T-cell (primary cell): Measurements from ENCODE around the gene PIP4K2C. TPM values are rescaled to one million over a fixed set of nuclear protein-coding genes. Genes with fewer than 3 reads are reported as not detected.

ENCODE experiments used
- ATAC-seq, 4 experiments: fragments of 200-7000 bp in 3 of 4; fragments of 150-1000 bp in 1 of 4; cut with Tn5 transposase; replicated peaks in 1 of 4; 1 replicate in 3 of 4; 2 replicates in 1 of 4; pipeline ENCODE4 v1.10.0; 2021; ENCODE audit warnings: moderate library complexity in 3 of 4, mild to moderate bottlenecking in 2 of 4, moderate number of reproducible peaks in 1 of 4
- CTCF ChIA-PET, 2 donors: fragments of 300-600 bp; sonication (Branson Sonifier 250); formaldehyde crosslinking; loops; one replicate each; lab custom pipeline; 2022; ENCODE audit warnings: antibody characterized with exemption in 2 of 2; lab: Charles Lee
- POLR2A ChIA-PET, 2 donors: fragments of 300-600 bp; sonication (Branson Sonifier 250); formaldehyde crosslinking; loops; one replicate each; lab custom pipeline; 2022; ENCODE audit warnings: antibody characterized with exemption in 2 of 2; lab: Charles Lee
- DNase-seq, 35 experiments: peaks; one replicate each; pipeline versions ENCODE4 v3.0.0 to v3.0.0-alpha.2; 2013 to 2023
- H3K27ac ChIP-seq: one replicate; pipeline ENCODE4 v1.5.1; 2013; ENCODE audit warnings: low read length
- H3K27me3 ChIP-seq, 2 experiments: replicated peaks in 1 of 2; 1 replicate in 1 of 2; 2 replicates in 1 of 2; pipeline versions ENCODE4 v1.6.1 to v1.7.0; 2013; ENCODE audit warnings: low read length in 1 of 2, mixed read lengths in 1 of 2; ENCODE audit not compliant: control insufficient read depth in 2 of 2, insufficient read depth in 2 of 2; ENCODE audit errors: extremely low read depth in 1 of 2
- H3K36me3 ChIP-seq, 2 donors: 1 replicate in 1 of 2; 2 replicates in 1 of 2; pipeline versions ENCODE4 v1.6.1 to v1.7.0; 2013; ENCODE audit warnings: low read length in 1 of 2; ENCODE audit not compliant: control insufficient read depth in 2 of 2, insufficient read depth in 1 of 2; ENCODE audit errors: extremely low read depth in 1 of 2
- H3K4me1 ChIP-seq, 2 experiments: 1 replicate in 1 of 2; 2 replicates in 1 of 2; pipeline versions ENCODE4 v1.6.1 to v1.7.0; 2013; ENCODE audit warnings: low read length in 2 of 2, mixed read lengths in 1 of 2; ENCODE audit not compliant: insufficient read depth in 2 of 2, control insufficient read depth in 1 of 2; ENCODE audit errors: extremely low read depth in 1 of 2
- H3K4me3 ChIP-seq, 2 donors: 1 replicate in 1 of 2; 2 replicates in 1 of 2; pipeline versions ENCODE4 v1.5.1 to v1.7.0; 2013; ENCODE audit warnings: mild to moderate bottlenecking in 2 of 2, low read length in 1 of 2, moderate library complexity in 1 of 2; ENCODE audit not compliant: control insufficient read depth in 1 of 2; ENCODE audit errors: extremely low read depth in 1 of 2
- H3K9me3 ChIP-seq: 2 replicates; pipeline ENCODE4 v1.7.0; 2013
- H3K27ac Mint-ChIP-seq, 2 donors: one replicate each; pipeline ENCODE4 v1.8.0; 2020 to 2021; ENCODE audit warnings: mild to moderate bottlenecking in 2 of 2, mixed read lengths in 2 of 2
- H3K27me3 Mint-ChIP-seq, 2 donors: one replicate each; pipeline ENCODE4 v1.8.0; 2021 to 2022; ENCODE audit warnings: mixed read lengths in 2 of 2
- H3K36me3 Mint-ChIP-seq: one replicate; pipeline ENCODE4 v1.8.0; 2021; ENCODE audit warnings: mixed read lengths
- H3K4me1 Mint-ChIP-seq, 3 donors: one replicate each; pipeline ENCODE4 v1.8.0; 2020 to 2022; ENCODE audit warnings: mixed read lengths in 3 of 3, mild to moderate bottlenecking in 1 of 3
- H3K4me3 Mint-ChIP-seq, 3 donors: one replicate each; pipeline ENCODE4 v1.8.0; 2020 to 2022; ENCODE audit warnings: mild to moderate bottlenecking in 3 of 3, mixed read lengths in 3 of 3, moderate library complexity in 3 of 3
- H3K9me3 Mint-ChIP-seq, 3 donors: one replicate each; pipeline ENCODE4 v1.8.0; 2020 to 2022; ENCODE audit warnings: mixed read lengths in 3 of 3
- WGBS: methylation state at CpG from one replicate; pipeline ENCODE4 v1.1.5; 2013; ENCODE audit warnings: missing lambda C conversion rate; ENCODE audit not compliant: insufficient coverage; 5-methylcytosine and 5-hydroxymethylcytosine counted together
- total RNA-seq, 35 experiments: library from RNA in 6 of 35; stranded (reverse) in 6 of 35; fragments of 120-200 nt in 1 of 35; gene quantifications; one replicate each; pipeline versions ENCODE4 v1.2.1 to v1.2.4 and lab custom pipeline; 2013 to 2026

Gene PIP4K2C
- total RNA-seq, 5 donors from 2014 or later (not counting 1 experiment from before 2014, with no cell fraction given) = 21.7 to 30.9 (median 27.9) TPM

DNA sequence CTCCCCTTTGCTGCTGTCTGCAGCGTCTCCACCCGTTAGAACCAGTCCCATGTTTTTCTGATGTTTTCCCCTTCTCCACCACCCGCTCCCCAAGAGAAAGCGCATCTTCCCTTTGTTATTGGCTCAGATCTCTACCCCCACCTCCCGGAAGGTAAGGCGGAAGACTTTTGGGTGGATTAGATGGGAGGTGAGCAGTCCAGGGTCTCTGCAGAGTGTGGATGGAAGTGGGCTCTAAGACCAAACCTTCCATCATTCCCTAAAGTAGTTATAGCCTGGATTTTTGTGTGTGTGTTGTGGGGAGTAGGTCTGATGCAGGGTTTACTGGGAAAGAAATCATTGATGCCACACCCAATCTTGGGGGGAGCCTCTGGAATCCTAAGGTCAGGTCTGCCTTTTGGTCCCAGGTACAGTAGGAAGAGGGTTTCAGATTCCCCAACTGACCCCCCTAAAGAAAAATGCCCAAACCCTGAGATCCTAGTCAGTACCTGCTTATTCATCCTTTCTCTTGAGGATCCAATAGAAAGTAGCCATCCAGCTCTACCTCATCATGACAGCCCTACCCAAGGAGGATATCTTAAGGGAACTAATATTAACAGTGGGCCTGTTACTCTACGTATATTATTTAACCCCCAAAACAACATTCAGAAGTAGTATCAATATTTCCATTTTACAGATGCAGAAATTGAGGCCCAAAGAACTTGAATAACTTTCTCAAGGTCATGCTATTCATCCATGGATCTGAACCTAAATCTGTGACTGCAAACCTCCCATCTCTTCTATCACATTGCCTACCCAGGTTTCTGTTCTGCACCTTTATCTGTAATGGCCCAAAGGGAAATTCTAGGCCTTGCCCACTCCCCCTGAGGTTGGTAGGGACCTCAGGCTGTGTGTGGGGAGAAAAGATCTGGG is 40.1 kb upstream of the PIP4K2C start:
- peaks cover 27 to 31% (median 30%) of the 10 kb centered on the region in 3 donors for H3K4me1 Mint-ChIP-seq
- no peaks in the 10 kb centered on the region for H3K9me3 Mint-ChIP-seq
- H3K27me3 Mint-ChIP-seq = peaks cover 0 to 9% of the 10 kb centered on the region in 2 donors
- H3K9me3 ChIP-seq = no peaks in the 10 kb centered on the region
- 93% methylated on average over 2 of the region's 7 CpGs for WGBS
- ATAC-seq (no peak), DNase-seq (no peak)
- H3K4me1 ChIP-seq = peaks cover 7 to 22% of the 10 kb centered on the region in 2 experiments
- peak overlapping the region; percentile 55 to 68 (median 66) for H3K4me3 Mint-ChIP-seq
- H3K27ac ChIP-seq = no peak overlapping the region
- no peak overlapping the region for H3K27ac Mint-ChIP-seq
- POLR2A ChIA-PET = no interaction called here
- CTCF ChIA-PET = no interaction called here
- no peaks in the 10 kb centered on the region for H3K36me3 ChIP-seq
- H3K4me3 ChIP-seq = no peak overlapping the region
- H3K27me3 ChIP-seq = peaks cover 15 to 20% of the 10 kb centered on the region in 2 experiments
- no peaks in the 10 kb centered on the region for H3K36me3 Mint-ChIP-seq

- Mint-ChIP-seq H3K4me3 (peak overlapping the region in 2 of 3 donors; percentile 24 to 40), H3K9me3 (no peaks in the 10 kb centered on the region), H3K27me3 (peaks cover 0 to 9% of the 10 kb centered on the region in 2 donors), H3K27ac (no peak overlapping the region), H3K4me1 (peaks cover 20 to 24% (median 21%) of the 10 kb centered on the region in 3 donors), H3K36me3 (no peaks in the 10 kb centered on the region)
- Histone ChIP-seq H3K36me3 (no peaks in the 10 kb centered on the region), H3K27ac (no peak overlapping the region), H3K4me3 (no peak overlapping the region), H3K27me3 (peaks cover 15 to 20% of the 10 kb centered on the region in 2 experiments), H3K9me3 (no peaks in the 10 kb centered on the region), H3K4me1 (peaks cover 7 to 13% of the 10 kb centered on the region in 2 experiments)
- no peak for ATAC-seq
- no CpG with 5 or more reads among the region's 3 CpGs for WGBS
- POLR2A ChIA-PET = no interaction called here
- CTCF ChIA-PET = no interaction called here
- no peak for DNase-seq
These were observed 39.2 kb upstream of the PIP4K2C start for GRCh38 chr12:57551637-57552305.

- DNase-seq (no peak), ATAC-seq (no peak)
- ChIA-PET CTCF (no interaction called here), POLR2A (interaction anchor here in 1 of 2 donors (0.6 kb wide), 1 partner anchor 238 kb away, joined by 5 read pairs; no protein-coding TSS in a partner anchor)
- H3K9me3 Mint-ChIP-seq = no peaks in the 10 kb centered on the region
- H3K9me3 ChIP-seq = no peaks in the 10 kb centered on the region
- no peak overlapping the region for H3K4me3 ChIP-seq
- peaks cover 0 to 9% of the 10 kb centered on the region in 2 donors for H3K27me3 Mint-ChIP-seq
- H3K27me3 ChIP-seq = peaks cover 15 to 20% of the 10 kb centered on the region in 2 experiments
- peaks cover 16 to 20% (median 17%) of the 10 kb centered on the region in 3 donors for H3K4me1 Mint-ChIP-seq
- H3K36me3 Mint-ChIP-seq = no peaks in the 10 kb centered on the region
- H3K4me3 Mint-ChIP-seq = no peak overlapping the region
- no CpG with 5 or more reads among the region's 2 CpGs for WGBS
- H3K27ac ChIP-seq = no peak overlapping the region
- H3K4me1 ChIP-seq = peaks cover 5 to 12% of the 10 kb centered on the region in 2 experiments
- H3K27ac Mint-ChIP-seq = no peak overlapping the region
- H3K36me3 ChIP-seq = no peaks in the 10 kb centered on the region
These were observed 38.7 kb upstream of the PIP4K2C start for GRCh38 chr12:57552306-57552651.

- peaks cover 15 to 20% of the 10 kb centered on the region in 2 experiments for H3K27me3 ChIP-seq
- no peak overlapping the region for H3K4me3 ChIP-seq
- Mint-ChIP-seq H3K9me3 (no peaks in the 10 kb centered on the region), H3K36me3 (no peaks in the 10 kb centered on the region), H3K4me1 (peaks cover 11 to 15% (median 12%) of the 10 kb centered on the region in 3 donors), H3K4me3 (no peak overlapping the region), H3K27ac (no peak overlapping the region), H3K27me3 (peaks cover 0 to 9% of the 10 kb centered on the region in 2 donors)
- H3K36me3 ChIP-seq = no peaks in the 10 kb centered on the region
- ChIA-PET POLR2A (interaction anchor here in 1 of 2 donors (0.6 kb wide), 1 partner anchor 237 kb away, joined by 5 read pairs; no protein-coding TSS in a partner anchor), CTCF (interaction anchor here in 1 of 2 donors (0.5 kb wide), 1 partner anchor 472 kb away, joined by 3 read pairs; no protein-coding TSS in a partner anchor)
- H3K9me3 ChIP-seq = no peaks in the 10 kb centered on the region
- H3K4me1 ChIP-seq = peaks cover 2 to 12% of the 10 kb centered on the region in 2 experiments
- no peak for DNase-seq
- WGBS = 25% methylated on average over 1 of the region's 6 CpGs
- no peak for ATAC-seq
- H3K27ac ChIP-seq = no peak overlapping the region
These were observed 38.1 kb upstream of the PIP4K2C start for GRCh38 chr12:57552835-57553313.

DNA sequence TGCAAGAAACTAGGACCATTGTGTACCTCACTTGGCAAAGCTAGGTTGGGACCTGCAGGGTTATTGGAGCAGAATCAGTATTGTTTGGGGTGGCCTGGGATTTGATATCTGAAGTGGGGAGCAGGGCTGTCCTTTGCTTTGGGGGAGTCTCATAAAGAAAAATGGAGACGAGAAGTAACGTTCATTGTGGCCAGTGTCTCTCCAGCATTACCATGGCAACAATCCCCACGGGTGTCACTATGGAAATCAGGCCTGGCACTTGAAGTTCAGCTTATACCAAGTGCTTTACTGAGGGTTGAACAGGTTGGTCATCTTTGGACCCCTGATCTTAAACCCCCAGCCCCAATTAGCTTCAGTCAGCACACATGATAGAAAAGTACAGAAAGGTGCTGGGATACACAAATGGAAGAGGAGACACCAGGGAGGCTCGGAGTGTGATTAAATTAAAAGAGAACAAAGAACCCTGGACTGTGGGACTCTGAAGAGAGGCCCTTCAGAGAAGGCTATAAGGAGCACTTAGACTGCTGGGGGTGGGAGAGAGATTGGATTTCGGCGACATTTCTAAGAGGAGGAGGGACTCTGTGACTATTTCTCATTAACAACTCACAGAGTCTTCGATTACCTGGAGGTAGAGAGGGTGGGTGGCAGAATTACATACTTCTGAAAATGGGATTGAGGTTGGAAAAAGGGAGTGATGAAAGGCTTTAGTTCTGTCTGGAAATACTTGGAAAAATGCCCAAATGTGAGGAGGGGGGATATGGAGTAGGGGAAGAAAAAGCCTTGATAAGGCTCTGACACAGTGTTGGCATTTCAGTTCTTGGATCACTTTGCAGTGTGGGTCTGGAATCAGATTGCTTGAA is 37.4 kb upstream of the PIP4K2C start:
- H3K4me1 Mint-ChIP-seq = peaks cover 11 to 15% (median 12%) of the 10 kb centered on the region in 3 donors
- ATAC-seq (no peak), DNase-seq (no peak)
- H3K4me3 Mint-ChIP-seq = no peak overlapping the region
- POLR2A ChIA-PET = no interaction called here
- Histone ChIP-seq H3K36me3 (no peaks in the 10 kb centered on the region), H3K27me3 (peaks cover 15 to 20% of the 10 kb centered on the region in 2 experiments), H3K4me3 (no peak overlapping the region), H3K4me1 (peaks cover 2 to 12% of the 10 kb centered on the region in 2 experiments), H3K27ac (no peak overlapping the region), H3K9me3 (no peaks in the 10 kb centered on the region)
- H3K27me3 Mint-ChIP-seq = peaks cover 0 to 8% of the 10 kb centered on the region in 2 donors
- no peaks in the 10 kb centered on the region for H3K9me3 Mint-ChIP-seq
- CTCF ChIA-PET = interaction anchor here in 1 of 2 donors (0.5 kb wide), 1 partner anchor 473 kb away, joined by 3 read pairs; no protein-coding TSS in a partner anchor
- no peaks in the 10 kb centered on the region for H3K36me3 Mint-ChIP-seq
- no peak overlapping the region for H3K27ac Mint-ChIP-seq
- WGBS = 80% methylated on average over 3 of the region's 7 CpGs
